GM18526 (cell line): Measurements from ENCODE around the gene EGLN1.

Experiments
- POLR2A ChIP-seq: IDR thresholded peaks from 3 replicates; pipeline ENCODE4 v1.6.1; 2011; ENCODE audit not compliant: insufficient read length; ENCODE audit errors: extremely low read depth

The EGLN1 gene

DNA sequence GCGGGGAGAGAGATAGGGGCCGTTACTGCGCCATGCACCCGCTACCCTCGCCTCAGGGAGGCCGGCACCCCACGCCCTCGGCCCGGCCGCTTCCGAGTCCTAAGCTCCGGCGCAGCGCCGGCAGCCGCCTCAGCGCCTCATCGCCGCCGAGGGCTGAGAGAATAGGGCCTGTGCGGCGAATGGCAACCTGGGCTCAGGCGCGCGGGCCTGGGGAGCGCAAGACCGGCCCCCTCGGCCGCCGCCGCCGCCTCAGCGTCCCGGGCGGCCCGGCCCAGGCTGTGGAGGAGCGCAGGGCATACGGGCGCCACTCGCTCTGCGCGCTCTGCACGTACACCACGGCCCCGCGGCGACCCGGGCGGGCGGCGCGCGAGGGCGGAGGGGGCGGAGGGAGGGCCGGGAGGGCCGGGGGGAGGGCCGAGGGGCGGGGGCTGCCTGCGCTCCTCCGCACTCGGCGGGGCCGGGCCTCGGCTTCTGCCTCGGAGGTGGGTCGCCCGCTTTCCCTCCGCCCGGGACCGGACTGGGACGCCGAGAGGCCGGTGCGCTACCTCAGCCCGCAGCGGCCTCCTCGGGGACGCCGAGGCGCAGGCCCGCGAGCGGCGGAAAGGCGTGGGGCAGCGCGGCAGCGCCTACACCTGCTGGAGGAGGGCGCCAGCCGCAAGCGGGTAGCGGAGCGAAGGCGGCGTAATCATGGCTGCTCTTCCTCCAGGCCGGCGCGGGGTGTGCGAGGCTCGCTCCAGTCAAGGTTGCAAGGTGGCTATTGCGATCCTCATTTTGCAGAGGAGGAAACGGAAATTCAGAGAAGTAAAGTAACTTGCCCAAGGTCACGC, at the start of gene EGLN1:
TSS of gene EGLN1 (minus strand) at position 317 of the 827 bp plus-strand sequence. CDS start 399 bp downstream, outside the sequence.
- TF ChIP-seq POLR2A: peak; percentile 81

DNA sequence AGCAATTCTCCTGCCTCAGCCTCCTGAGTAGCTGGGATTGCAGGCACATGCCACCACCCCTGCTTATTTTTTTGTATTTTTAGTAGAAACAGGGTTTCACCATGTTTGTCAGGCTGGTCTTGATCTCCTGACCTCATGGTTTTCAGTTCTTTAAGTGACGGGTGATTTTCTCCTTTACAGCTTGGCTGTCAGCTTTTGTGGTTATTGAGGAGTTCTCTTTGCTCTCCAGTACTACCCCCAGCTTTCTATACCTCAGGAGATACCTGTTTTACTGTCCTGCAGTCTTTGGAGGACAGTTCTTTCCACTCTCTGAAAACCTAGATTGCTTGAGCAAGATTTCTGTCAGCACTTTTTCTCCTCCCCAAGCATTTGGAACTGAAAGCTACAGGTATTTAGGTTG, 45.9 kb upstream of the EGLN1 start:
- TF ChIP-seq POLR2A: no peak

DNA sequence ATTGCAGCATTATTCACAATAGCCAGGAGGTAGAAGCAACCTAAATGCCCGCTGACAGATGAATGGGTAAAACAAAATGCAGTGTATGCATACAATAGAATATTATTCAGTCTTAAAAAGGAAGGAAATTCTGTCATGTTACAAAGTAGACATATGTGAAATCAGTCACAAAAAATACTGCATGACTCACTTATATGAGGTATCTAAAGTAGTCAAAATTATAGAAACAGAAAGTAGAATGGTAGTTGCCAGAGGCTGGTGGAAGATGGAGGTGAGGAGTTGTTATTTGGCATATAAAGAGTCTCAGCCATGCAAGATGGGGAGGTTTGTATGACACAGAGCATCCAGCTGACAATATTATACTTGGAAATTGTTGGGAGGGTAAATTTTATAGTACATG, 43.0 kb upstream of the EGLN1 start:
- no peak for TF ChIP-seq POLR2A

DNA sequence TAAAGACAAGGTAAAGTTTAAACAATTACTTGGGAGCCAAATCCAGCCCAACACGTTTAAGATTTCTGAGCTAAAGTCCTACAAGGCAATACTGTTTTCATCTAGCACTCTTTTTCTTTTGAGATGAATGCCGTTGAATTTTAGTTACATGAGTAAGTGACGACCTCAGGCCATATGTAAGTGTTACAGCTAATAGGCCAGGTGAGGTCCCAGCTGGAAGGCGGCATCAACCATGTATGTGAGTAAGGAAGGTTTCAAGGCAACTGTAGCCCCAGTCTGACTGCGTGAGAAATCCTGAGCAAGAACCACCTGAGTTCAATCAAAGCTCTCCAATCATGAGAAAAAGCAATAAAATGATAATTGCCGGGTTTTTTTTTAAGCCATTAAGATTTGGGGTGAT, 41.5 kb upstream of the EGLN1 start:
- no peak for TF ChIP-seq POLR2A

DNA sequence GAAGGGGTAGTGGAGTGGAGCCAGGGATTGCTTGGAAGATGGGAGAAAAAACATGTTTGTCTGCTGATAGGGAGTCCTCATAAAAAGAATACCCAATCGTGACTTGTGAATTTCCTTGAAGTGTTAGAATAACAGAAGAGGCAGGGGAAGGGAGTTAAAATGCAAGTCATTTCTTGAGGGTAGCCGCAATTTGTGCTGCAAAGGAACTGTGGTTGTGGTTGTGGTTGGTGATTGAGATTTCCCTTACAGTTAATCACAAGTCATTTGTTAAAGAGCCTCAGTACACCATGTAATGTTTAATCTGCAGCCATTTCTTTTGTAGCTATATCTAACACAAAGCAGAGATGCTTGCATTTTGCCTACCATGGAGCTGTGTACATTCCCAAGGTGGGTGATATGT, 38.5 kb upstream of the EGLN1 start:
- no peak for TF ChIP-seq POLR2A

DNA sequence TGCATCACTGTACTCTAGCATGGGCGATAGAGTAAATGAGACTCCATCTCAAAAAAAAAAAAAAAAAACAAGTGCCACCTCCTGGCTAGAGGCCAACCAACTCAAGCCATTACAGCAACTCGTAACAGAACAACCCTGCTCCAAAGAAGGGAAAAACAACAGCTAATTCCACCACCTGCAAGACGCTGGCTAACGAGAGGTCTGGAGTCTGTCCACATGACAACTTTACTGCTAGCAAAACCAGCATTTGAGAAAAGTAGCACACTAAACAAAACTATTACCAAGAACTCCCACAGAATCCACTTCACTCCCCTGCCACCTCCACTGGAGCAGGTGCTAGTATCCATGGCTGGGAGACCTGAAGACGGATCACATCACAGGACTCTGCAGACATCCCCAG, 24.1 kb upstream of the EGLN1 start:
- no peak for TF ChIP-seq POLR2A

DNA sequence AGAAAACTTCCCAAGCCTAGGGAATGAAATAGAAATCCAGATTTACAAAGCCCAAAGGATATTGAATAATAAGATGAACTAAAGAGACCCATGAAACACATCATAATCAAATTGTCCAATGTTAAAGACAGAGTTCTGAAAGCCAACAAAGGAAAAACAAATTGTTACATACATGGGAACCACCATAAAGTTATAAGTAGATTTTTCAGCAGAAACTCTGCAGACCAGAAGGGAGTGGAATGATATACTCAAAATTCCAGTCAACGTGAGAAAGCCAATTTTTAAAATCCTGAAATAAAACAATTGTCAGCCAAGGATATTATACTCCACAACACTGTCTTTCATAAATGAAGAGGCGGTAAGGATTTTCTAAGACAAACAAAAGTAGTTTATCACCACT, 22.0 kb upstream of the EGLN1 start:
- no peak for TF ChIP-seq POLR2A

DNA sequence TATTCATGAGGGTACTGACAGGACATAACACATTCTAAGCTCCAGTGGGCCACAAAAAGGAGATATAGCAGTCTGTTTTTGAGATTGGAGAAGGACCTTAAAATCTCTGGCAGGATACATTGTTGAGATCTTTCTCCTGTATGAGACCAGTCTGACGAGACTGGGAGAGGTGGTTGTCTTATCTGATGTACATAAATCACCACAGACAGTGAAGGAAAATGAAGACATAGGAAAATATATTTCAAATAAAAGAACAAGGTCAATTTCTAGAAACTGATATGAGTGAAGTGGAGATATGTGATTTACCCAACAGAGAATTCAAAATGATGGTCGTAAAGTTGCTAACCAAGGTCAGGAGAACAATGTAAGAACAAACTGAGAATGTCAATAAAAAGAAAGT, 21.3 kb upstream of the EGLN1 start:
- no peak for TF ChIP-seq POLR2A

DNA sequence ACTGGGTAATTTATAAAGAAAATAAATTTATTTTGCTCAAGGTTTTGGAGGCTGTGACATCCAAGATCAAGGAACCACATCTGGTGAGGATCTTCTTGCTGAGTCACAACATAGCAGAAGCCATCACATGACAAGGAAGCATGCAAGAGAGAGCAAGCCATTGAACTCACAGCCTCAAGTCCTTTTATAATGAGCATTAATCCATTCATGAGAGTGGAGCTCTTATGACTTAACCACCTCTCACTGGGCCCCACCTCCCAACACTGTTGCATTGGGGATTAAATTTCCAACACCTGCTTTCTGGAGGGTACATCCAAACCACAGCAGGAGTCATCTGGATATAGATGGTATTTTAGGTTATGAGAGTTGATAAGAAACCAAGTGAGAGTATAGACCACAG, 20.6 kb upstream of the EGLN1 start:
- TF ChIP-seq POLR2A: no peak

DNA sequence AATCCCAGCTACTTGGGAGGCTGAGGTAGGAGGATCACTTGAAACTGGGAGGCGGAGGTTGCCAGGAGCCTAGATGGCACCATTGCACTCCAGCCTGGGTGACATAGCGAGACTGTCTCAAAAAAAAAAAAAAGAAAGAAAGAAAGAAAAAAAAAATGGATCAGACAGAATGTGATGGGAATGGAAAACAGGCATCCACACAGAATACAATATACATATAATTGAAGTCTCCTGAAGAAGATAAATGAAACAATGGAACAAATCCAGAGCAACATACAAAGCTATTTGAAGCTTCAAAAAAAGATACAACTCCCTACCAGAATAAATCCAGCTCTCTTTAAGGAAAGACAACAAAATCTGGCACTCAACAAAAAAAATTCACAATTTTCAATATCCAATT, 10.9 kb upstream of the EGLN1 start:
- no peak for TF ChIP-seq POLR2A

DNA sequence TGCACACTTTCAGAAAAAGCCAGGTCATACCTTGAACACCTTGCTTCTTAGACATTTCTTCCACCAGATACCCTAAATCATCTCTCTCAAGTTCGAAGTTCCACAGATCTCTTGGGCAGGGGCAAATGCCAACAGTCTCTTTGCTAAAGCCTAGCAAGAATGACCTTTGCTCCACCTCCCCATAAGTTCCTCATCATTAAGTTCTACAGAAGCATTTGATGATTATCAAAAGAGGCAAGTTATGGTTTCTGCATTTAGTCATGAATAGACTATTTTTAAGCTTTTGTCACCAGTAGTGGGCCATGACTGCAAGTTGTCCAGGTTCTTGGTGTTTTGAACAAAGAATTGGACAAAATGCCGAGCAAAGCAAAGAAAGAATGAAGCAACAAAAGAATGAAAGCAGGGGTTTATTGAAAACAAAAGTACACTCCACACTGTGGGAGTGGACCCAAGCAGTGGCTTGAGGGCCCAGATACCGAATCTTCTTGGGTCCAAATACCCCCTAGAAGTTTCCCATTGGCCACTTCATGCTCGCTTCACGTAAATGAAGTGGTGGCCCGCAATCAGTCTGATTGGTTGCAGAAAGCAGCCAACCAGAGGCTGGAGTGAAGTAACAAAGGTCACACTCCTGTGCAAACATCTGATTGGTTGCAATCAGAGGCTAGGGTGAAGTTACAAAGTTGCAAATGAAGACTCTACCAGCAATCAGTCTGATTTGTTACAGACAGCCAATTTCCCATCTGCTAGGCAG, 9.8 kb upstream of the EGLN1 start:
- no peak for TF ChIP-seq POLR2A

DNA sequence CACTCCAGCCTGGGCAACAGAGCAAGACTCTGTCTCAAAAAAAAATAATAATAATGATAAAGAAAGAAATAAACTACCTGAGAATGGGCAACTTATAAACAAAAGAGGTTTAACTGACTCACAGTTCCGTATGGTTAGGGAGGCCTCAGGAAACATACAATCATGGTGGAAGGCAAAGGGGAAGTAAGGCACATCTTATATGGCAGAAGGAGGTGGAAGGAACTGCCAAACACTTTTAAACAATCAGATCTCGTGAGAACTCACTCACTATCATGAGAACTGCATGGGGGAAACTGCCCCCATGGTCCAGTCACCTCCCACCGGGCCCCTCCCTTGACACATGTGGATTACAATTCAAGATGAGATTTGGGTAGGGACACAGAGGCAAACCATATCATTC, 6.3 kb upstream of the EGLN1 start:
- TF ChIP-seq POLR2A: no peak

DNA sequence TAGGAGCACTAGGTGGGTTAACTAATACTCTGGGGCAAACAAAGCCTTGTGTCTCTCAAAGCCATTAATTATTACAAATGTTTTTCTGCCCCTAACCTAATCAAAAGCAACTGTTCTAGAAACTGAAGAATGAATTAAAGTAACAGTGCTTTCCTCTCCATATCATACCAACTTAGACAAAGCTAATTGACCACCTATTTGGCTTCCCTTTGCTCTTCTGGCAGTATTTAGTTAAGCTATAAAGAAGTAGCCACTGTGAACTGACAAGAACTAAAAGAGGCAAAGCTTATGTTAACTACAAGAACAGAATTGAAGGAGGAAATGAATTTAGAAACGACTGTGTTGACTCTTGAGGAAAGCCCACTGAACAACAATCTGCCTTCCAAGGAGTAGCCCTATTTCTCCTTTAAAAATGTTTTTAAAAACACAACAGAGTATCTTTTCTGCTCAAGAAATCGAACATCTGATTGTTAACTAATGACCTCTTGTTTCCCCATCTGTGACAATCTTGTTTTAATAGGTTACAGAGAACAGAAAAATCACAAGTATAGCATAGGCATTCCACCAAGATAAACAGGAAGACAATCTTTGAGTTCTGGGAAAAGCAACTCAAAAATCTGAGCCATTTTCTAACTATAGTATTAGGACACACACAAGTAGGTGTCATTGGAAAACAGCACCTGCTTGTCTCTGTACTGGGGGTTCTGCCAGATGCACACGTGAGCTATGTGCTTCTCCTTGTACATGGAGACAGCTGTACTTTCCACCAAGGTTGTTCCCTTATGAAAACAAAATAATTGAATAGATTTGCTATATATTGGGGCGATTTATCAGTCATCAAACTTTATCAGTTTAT, 3.1 kb upstream of the EGLN1 start:
- no peak for TF ChIP-seq POLR2A

DNA sequence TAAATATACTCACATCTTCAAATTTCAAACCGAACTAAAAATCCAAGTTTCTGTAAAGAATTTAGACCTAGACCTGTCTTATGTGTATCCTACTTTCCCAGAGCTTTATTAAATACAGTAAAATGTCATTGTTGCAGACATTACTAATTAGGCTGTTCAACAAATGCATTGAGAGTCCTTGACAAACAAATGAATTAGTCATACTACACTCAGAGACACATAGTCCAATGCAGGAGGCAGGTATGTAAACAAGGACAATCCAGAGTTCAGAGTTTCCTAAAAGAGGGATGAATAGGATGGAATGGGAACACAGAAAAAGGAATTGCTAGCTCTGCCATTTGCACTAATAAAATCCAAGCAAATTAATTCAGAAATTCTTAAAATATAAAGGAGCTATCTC, 1.6 kb upstream of the EGLN1 start:
- TF ChIP-seq POLR2A: no peak

DNA sequence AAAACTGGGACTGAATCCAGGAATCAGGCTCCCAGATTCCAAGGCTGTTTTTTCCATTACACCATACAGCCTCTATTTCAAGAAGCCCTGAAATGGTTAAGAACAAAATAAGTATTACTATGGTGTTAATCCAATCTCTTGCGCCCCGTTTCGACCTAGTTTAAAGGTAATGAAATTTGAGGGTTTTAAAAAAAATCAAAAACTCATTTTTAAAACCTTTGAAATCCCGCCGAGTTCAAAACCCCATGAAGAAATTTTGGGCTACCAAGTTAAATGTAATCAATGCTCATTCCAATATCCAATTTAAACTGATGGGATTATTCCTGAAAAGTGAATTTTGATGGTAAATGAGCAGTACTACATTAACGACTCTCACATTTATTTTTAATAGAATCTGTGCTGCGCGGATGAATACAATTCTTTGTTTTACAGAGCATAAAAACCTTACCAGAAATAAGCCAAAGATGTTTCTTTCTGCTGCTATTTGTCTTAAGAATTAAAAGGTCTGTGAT, 767 bp upstream of the EGLN1 start:
- TF ChIP-seq POLR2A: no peak
